Smooth muscle cell (in vitro differentiated cells): ENCODE data around the gene SNRNP25. TPM values are rescaled to one million over a fixed set of nuclear protein-coding genes. Genes with fewer than 3 reads are reported as not detected.
"Not testable (repeated sequence)": the region's sequence is repeated elsewhere in the genome, so short reads cannot be mapped to it uniquely, and the experiment has no call there.

ENCODE experiments used
- DNase-seq: peaks from one replicate; lab custom pipeline; 2025; ENCODE audit not compliant: unreplicated experiment; lab: John Stamatoyannopoulos, UW
- H2AFZ ChIP-seq: fragments of 200-600 bp; sonication (generic); 2 replicates; pipeline ENCODE4 v1.6.0; 2016; ENCODE audit warnings: antibody characterized with exemption, low read depth, mild to moderate bottlenecking
- H3F3A ChIP-seq: fragments of 200-600 bp; sonication (generic); 2 replicates; pipeline ENCODE4 v1.6.0; 2017; ENCODE audit warnings: antibody characterized with exemption, low read depth
- H3K27ac ChIP-seq: fragments of 200-600 bp; sonication (generic); 2 replicates; pipeline ENCODE4 v1.5.1; 2016; ENCODE audit warnings: low read depth, mild to moderate bottlenecking
- H3K27me3 ChIP-seq: fragments of 200-600 bp; sonication (generic); 2 replicates; pipeline ENCODE4 v1.6.1; 2016; ENCODE audit warnings: low read depth, mild to moderate bottlenecking
- H3K36me3 ChIP-seq: fragments of 200-600 bp; sonication (generic); 2 replicates; pipeline ENCODE4 v1.5.1; 2016; ENCODE audit warnings: low read depth
- H3K4me1 ChIP-seq: fragments of 200-600 bp; sonication (generic); 2 replicates; pipeline ENCODE4 v1.5.1; 2016; ENCODE audit warnings: low read depth
- H3K4me2 ChIP-seq: fragments of 200-600 bp; sonication (generic); 2 replicates; pipeline ENCODE4 v1.6.0; 2016; ENCODE audit warnings: mild to moderate bottlenecking
- H3K4me3 ChIP-seq: fragments of 200-600 bp; sonication (generic); 2 replicates; pipeline ENCODE4 v1.5.1; 2016; ENCODE audit warnings: mild to moderate bottlenecking
- H3K79me2 ChIP-seq: fragments of 200-600 bp; sonication (generic); 2 replicates; pipeline ENCODE4 v1.6.0; 2016; ENCODE audit warnings: low read depth, mild to moderate bottlenecking
- H3K9ac ChIP-seq: fragments of 200-600 bp; sonication (generic); 2 replicates; pipeline ENCODE4 v1.6.0; 2016; ENCODE audit warnings: low read depth
- H3K9me3 ChIP-seq: fragments of 200-600 bp; sonication (generic); replicated peaks from 2 replicates; pipeline ENCODE4 v1.5.1; 2016; ENCODE audit warnings: low read depth
- H4K20me1 ChIP-seq: fragments of 200-600 bp; sonication (generic); 2 replicates; pipeline ENCODE4 v1.6.0; 2016; ENCODE audit warnings: low read depth
- WGBS: methylation state at CpG from one replicate; pipeline ENCODE4 v1.1.7; 2016; ENCODE audit warnings: low lambda C conversion rate; 5-methylcytosine and 5-hydroxymethylcytosine counted together
- polyA plus RNA-seq: library from polyadenylated mRNA; unstranded; fragments of >200 nt; fragmentation: Nextera tagmentation; extraction: Ambion mirVana; gene quantifications from 2 replicates; pipeline ENCODE4 v1.2.1, GENCODE V29; 2016
- total RNA-seq: library from RNA; depleted of rRNA; stranded (reverse); fragments of >200 nt; gene quantifications from 2 replicates; pipeline ENCODE4 v1.2.3, GENCODE V29; 2014
- TF ChIP-seq, protein P1 (sequence below): fragments of 200-600 bp; sonication (generic); IDR thresholded peaks from 2 replicates; pipeline ENCODE4 v1.5.1; 2017; ENCODE audit warnings: borderline replicate concordance, mild to moderate bottlenecking, antibody characterized with exemption; ENCODE audit not compliant: insufficient read depth, poor library complexity, severe bottlenecking

SNRNP25 gene
- total and polyA plus RNA-seq, 2 experiments from 2014 or later: 20.1 to 45.9 TPM

DNA sequence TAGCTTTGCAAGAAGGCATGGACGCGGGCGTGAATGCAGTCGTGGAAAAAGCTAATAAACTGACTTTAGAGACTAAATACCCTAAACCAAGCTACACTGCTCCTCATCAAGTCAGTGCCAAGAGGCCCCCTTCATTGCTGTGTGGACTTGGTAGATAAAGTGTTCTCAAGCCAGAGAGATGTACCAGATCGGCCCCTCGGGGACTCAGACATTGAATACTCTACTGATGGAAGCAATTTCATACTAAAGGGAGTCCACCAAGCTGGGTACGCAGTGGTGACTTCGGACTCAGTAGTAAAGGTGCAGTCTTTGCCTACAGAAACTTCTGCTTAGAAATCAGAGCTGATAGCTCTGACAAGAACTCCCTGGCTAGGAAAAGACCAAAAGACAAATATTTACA is 9.0 kb upstream of the SNRNP25 start:
- H2AFZ ChIP-seq: no peak overlapping the region
- 95% methylated on average over 8 of the region's 8 CpGs for WGBS
- H3K9me3 ChIP-seq: no peaks in the 10 kb centered on the region
- H3F3A ChIP-seq: no peaks in the 10 kb centered on the region
- TF ChIP-seq, protein P1, sequence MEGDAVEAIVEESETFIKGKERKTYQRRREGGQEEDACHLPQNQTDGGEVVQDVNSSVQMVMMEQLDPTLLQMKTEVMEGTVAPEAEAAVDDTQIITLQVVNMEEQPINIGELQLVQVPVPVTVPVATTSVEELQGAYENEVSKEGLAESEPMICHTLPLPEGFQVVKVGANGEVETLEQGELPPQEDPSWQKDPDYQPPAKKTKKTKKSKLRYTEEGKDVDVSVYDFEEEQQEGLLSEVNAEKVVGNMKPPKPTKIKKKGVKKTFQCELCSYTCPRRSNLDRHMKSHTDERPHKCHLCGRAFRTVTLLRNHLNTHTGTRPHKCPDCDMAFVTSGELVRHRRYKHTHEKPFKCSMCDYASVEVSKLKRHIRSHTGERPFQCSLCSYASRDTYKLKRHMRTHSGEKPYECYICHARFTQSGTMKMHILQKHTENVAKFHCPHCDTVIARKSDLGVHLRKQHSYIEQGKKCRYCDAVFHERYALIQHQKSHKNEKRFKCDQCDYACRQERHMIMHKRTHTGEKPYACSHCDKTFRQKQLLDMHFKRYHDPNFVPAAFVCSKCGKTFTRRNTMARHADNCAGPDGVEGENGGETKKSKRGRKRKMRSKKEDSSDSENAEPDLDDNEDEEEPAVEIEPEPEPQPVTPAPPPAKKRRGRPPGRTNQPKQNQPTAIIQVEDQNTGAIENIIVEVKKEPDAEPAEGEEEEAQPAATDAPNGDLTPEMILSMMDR: no peak
- no peaks in the 10 kb centered on the region for H3K36me3 ChIP-seq
- no peak overlapping the region for H3K27ac ChIP-seq
- H3K4me2 ChIP-seq: no peak overlapping the region
- no peaks in the 10 kb centered on the region for H3K4me1 ChIP-seq
- DNase-seq: no peak
- H3K9ac ChIP-seq: no peak overlapping the region
- no peaks in the 10 kb centered on the region for H3K27me3 ChIP-seq
- H4K20me1 ChIP-seq: no peaks in the 10 kb centered on the region
- no peaks in the 10 kb centered on the region for H3K79me2 ChIP-seq
- H3K4me3 ChIP-seq: no peak overlapping the region

DNA sequence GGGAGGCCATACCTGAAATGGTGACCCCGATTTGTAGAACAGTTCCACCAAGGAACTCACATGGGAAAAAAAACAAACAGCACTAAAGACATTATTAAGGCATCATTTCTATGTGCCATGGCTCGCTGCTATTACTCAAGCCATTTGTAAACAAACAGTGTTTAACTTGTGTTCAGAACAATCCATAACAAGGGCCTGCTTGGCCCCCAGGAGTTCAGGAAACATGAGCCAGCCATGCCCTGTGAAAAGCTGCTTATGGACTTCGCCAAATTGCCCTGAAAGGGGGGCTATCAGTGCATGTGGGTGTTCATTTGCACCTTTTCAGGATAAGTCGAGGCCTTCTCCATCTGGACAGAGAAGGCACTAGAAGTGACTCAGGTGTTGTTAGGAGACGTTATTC is 8.2 kb upstream of the SNRNP25 start:
- Histone ChIP-seq H3K4me2 (no peak overlapping the region), H3K36me3 (no peaks in the 10 kb centered on the region), H3K27ac (no peak overlapping the region), H2AFZ (no peak overlapping the region), H3K4me1 (no peaks in the 10 kb centered on the region), H4K20me1 (no peaks in the 10 kb centered on the region), H3F3A (no peaks in the 10 kb centered on the region), H3K27me3 (no peaks in the 10 kb centered on the region), H3K9ac (no peak overlapping the region), H3K79me2 (no peaks in the 10 kb centered on the region), H3K9me3 (no peaks in the 10 kb centered on the region), H3K4me3 (no peak overlapping the region)
- TF ChIP-seq, protein P1: no peak
- DNase-seq: no peak
- 91% methylated on average over 5 of the region's 5 CpGs for WGBS

DNA sequence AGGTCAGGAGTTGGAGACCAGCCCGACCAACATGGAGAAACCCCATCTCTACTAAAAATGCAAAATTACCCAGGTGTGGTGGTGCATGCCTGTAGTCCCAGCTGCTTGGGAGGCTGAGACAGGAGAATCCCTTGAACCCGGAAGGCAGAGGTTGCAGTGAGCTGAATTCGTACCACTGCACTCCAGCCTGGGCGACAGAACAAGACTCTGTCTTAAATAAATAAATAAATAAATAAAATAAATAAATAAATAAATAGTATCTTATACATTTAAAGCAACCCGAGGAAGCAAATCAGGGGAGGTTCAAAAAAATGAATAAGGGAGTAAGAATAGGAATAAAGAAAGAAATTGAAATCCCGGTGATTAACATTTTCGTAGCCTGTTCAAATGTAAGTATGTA is 7.1 kb upstream of the SNRNP25 start:
- not testable (repeated sequence) for H3K4me1 ChIP-seq, H3K9me3 ChIP-seq, DNase-seq, H3K79me2 ChIP-seq, H4K20me1 ChIP-seq, H3K4me2 ChIP-seq, H3K27me3 ChIP-seq, H3K36me3 ChIP-seq, H3F3A ChIP-seq, H2AFZ ChIP-seq, H3K4me3 ChIP-seq, H3K9ac ChIP-seq, H3K27ac ChIP-seq
- 96% methylated on average over 7 of the region's 7 CpGs for WGBS

DNA sequence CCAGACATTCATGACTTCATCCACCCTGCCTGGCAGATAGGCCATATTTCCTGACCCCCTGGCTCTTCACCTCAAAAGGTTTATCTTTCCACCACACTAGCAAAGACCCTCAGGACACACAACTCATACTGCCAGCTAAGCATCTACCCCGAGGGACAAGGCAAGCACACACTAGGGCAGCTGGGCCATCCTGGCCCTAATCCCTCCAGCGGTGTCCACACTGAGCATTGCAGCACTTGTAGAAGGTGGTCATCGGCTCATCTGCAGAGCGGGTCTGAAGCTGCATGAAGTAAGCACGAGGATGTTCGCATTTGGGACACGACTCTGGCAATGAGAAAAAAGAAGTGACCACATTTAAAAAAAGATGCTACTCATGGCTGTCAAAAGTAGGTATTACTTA is 6.4 kb upstream of the SNRNP25 start:
- no peaks in the 10 kb centered on the region for H3F3A ChIP-seq
- WGBS: 93% methylated on average over 7 of the region's 7 CpGs
- TF ChIP-seq, protein P1: no peak

More for the DNA sequence above, 6.4 kb upstream of the SNRNP25 start:
- H3K9me3 ChIP-seq: no peaks in the 10 kb centered on the region
- no peak overlapping the region for H3K9ac ChIP-seq
- no peaks in the 10 kb centered on the region for H3K4me1 ChIP-seq
- H3K79me2 ChIP-seq: peaks cover 3% of the 10 kb centered on the region
- H3K36me3 ChIP-seq: no peaks in the 10 kb centered on the region
- peaks cover 3% of the 10 kb centered on the region for H4K20me1 ChIP-seq
- no peak overlapping the region for H3K4me2 ChIP-seq
- no peak overlapping the region for H2AFZ ChIP-seq
- no peak overlapping the region for H3K4me3 ChIP-seq
- DNase-seq: no peak
- H3K27ac ChIP-seq: no peak overlapping the region
- no peaks in the 10 kb centered on the region for H3K27me3 ChIP-seq
